H1 (cell line): ENCODE data around the gene MAP3K6. TPM values are rescaled to one million over a fixed set of nuclear protein-coding genes. Genes with fewer than 3 reads are reported as not detected.

Experiments used
- KDM1A ChIP-seq: fragments of 200-600, 300-600 bp; sonication (generic); IDR thresholded peaks from 2 replicates; pipeline ENCODE4 v1.7.1; 2016; ENCODE audit warnings: mild to moderate bottlenecking, low read length, borderline replicate concordance
- POLR2AphosphoS5 ChIP-seq: IDR thresholded peaks from 2 replicates; pipeline ENCODE4 v1.6.1; 2011; ENCODE audit warnings: low read depth, low read length
- YY1 ChIP-seq: IDR thresholded peaks from 2 replicates; pipeline ENCODE4 v1.6.1; 2011; ENCODE audit warnings: low read depth, mild to moderate bottlenecking, low read length
- polyA plus RNA-seq, 7 experiments: library from polyadenylated mRNA; depleted of rRNA in 3 of 7; stranded (reverse) in 5 of 7; unstranded in 2 of 7; fragments of >200 nt in 5 of 7; fragments of 200-250 nt in 2 of 7; gene quantifications; 1 replicate in 5 of 7; 2 replicates in 1 of 7; 4 replicates in 1 of 7; pipeline versions ENCODE4 v1.2.1 to v1.2.3, GENCODE V29; 2011 to 2013; ENCODE audit warnings: missing spikeins in 2 of 7, mixed read lengths in 2 of 7
- total RNA-seq: library from RNA; stranded (reverse); fragmentation: NEBNext Ultra II Directional; extraction: Animal tissue kit (Norgen Biotek cat#: 25700); gene quantifications from 2 replicates; pipeline ENCODE4 v1.2.1, GENCODE V29; 2021

Gene MAP3K6
- total and polyA plus RNA-seq, 2 of the 8 experiments (the other 6 are each of a cell fraction or from before 2014, with no cell fraction given), result 7.4 to 7.6 TPM

- no peak for TF ChIP-seq KDM1A
- TF ChIP-seq POLR2AphosphoS5, result no peak
- no peak for TF ChIP-seq YY1
Measured at GRCh38 chr1:27374362-27375086, 7.8 kb upstream of the MAP3K6 start, which contains the start of gene FCN3 (continued).
